Fibroblast of pulmonary artery (primary cell): ENCODE results near the gene SYT14.

Experiments
- DNase-seq: peaks from one replicate; pipeline ENCODE4 v3.0.0-alpha.2; 2010; ENCODE audit warnings: low read depth
- H3K4me3 ChIP-seq: replicated peaks from 2 replicates; pipeline ENCODE4 v1.5.1; 2011; ENCODE audit warnings: low read depth, mild to moderate bottlenecking, control low read depth, low read length, moderate library complexity
- TF ChIP-seq, protein P1 (sequence below): IDR thresholded peaks from 2 replicates; pipeline ENCODE4 v1.5.1; 2011; ENCODE audit warnings: mild to moderate bottlenecking, control low read depth, low read length, inconsistent platforms; ENCODE audit errors: missing control alignments

SYT14 gene

DNA sequence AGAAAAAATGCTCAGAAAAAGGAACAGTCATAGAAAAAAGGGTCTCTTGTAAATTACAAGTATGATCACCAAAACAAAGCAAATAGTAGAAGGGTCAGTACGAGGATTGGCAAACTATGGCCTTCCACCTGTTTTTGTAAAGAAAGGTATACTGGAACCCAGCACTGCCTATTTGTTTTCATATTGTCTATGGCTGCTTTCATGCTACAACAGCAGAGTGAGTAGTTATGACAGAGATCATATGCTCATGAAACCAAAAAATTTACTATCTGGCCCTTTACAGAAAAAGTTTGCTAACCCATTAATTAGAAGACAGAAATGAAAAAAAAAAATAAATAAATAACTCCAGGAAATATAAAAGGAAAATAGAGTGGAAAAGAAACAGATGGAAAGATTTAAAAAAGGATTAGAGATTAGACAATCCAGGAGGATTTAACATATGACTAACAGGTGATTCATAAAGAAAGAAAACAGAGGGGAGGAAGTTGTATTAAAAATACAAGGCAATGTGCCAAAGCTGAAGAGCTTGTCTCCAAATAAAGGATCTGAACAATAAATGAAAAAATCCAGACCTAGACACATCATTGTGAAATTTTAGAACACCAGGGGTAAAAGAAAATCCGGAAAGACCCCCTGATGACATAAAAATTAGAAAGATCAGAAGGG lies 186.0 kb downstream of the SYT14 start:
- TF ChIP-seq, protein P1, sequence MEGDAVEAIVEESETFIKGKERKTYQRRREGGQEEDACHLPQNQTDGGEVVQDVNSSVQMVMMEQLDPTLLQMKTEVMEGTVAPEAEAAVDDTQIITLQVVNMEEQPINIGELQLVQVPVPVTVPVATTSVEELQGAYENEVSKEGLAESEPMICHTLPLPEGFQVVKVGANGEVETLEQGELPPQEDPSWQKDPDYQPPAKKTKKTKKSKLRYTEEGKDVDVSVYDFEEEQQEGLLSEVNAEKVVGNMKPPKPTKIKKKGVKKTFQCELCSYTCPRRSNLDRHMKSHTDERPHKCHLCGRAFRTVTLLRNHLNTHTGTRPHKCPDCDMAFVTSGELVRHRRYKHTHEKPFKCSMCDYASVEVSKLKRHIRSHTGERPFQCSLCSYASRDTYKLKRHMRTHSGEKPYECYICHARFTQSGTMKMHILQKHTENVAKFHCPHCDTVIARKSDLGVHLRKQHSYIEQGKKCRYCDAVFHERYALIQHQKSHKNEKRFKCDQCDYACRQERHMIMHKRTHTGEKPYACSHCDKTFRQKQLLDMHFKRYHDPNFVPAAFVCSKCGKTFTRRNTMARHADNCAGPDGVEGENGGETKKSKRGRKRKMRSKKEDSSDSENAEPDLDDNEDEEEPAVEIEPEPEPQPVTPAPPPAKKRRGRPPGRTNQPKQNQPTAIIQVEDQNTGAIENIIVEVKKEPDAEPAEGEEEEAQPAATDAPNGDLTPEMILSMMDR: no peak
- H3K4me3 ChIP-seq: no peak overlapping the region
- peak; percentile 72 for DNase-seq

DNA sequence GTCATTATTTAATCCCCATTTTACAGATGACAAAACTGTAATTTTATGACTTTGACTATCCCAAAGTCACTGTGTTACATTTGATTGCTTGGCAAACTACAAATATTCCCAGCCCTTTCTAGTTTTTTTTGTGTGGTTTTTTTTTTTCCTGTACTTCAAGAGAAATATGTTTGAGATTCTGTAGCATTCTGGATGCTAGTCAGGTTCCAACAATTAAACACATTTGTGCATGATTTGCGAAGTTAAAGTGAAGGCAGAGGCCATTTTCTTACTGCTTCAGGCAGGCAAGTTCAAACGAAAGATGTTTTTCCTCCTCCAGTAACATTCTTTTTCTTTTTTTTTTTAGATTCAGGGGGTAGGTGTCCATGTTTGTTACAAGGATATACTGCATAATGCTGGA lies 186.7 kb downstream of the SYT14 start:
- no peak for DNase-seq
- TF ChIP-seq, protein P1: no peak

DNA sequence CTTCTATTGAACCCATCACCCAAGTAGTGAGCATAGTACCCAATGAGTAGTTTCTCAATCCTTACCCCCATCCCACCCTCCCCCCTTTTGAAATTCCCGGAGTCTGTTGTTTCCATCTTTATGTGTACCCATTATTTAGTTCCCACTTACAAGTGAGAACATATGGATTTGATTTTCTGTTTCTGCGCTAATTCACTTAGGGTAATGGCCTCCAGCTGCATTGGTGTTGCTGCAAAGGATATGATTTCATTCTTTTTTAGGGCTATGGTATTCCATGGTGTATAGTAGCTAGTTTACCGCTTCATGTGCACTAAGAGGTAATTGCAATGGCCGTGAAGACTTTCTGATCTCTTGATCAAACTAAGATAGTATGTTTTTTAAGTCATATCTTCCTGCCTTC lies 187.1 kb downstream of the SYT14 start:
- no peak overlapping the region for H3K4me3 ChIP-seq
- DNase-seq: no peak
- TF ChIP-seq, protein P1: no peak

More for the DNA sequence above, 186.7 kb downstream of the SYT14 start:
- no peak overlapping the region for H3K4me3 ChIP-seq

DNA sequence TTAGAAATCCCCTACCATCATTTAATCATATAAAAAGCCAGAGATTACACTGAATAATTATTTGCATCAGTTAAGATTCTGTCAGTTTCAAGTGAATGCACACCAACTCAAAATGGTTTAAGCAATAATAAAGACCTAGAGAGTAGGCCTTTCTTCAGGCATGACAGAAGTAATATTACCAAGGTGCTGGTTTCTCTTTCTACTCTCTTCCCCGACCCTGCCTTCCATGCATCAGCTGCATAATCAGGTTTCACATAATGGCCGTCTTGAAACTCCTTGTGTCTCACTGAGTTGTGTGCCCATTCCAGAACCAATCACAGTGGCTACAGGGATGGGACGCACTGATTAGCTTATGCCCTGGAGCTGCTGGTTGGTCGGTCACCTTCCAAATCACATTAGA lies 191.1 kb downstream of the SYT14 start:
- TF ChIP-seq, protein P1: no peak
- no peak for DNase-seq
- no peak overlapping the region for H3K4me3 ChIP-seq

- TF ChIP-seq, protein P1: no peak
- no peak overlapping the region for H3K4me3 ChIP-seq
- DNase-seq: no peak
Measured at GRCh38 chr1:210129759-210130158, 191.7 kb downstream of the SYT14 start.

- peak; percentile 65 for DNase-seq
- TF ChIP-seq, protein P1: no peak
- no peak overlapping the region for H3K4me3 ChIP-seq
Measured at GRCh38 chr1:210132582-210132981, 194.6 kb downstream of the SYT14 start.

- no peak overlapping the region for H3K4me3 ChIP-seq
- TF ChIP-seq, protein P1: peak; percentile 61
- peak; percentile 82 for DNase-seq
Measured at GRCh38 chr1:210143465-210144062, 205.5 kb downstream of the SYT14 start.
